Measurements from ENCODE around the gene CNOT4.
"Not testable (repeated sequence)": the region's sequence is repeated elsewhere in the genome, so short reads cannot be mapped to it uniquely, and the experiment has no call there.

The CNOT4 gene

GRCh38 chr7:135333946-135334345, 176.0 kb downstream of the CNOT4 start:
- Mint-ChIP-seq H3K36me3 (ENCODE audit: low read depth) (peaks cover 3% of the 10 kb centered on the region), H3K9me3 (peaks cover 5% of the 10 kb centered on the region), H3K27ac (no peak overlapping the region), H3K4me1 (ENCODE audit: low read depth) (peaks cover 8% of the 10 kb centered on the region), H3K4me3 (no peak overlapping the region), H3K27me3 (no peaks in the 10 kb centered on the region)

- H3K4me1 Mint-ChIP-seq (ENCODE audit: low read depth) = peaks cover 8% of the 10 kb centered on the region
- peaks cover 5% of the 10 kb centered on the region for H3K9me3 Mint-ChIP-seq
- H3K4me3 Mint-ChIP-seq = no peak overlapping the region
- no peak overlapping the region for H3K27ac Mint-ChIP-seq
- peaks cover 3% of the 10 kb centered on the region for H3K36me3 Mint-ChIP-seq (ENCODE audit: low read depth)
- peaks cover 5% of the 10 kb centered on the region for H3K27me3 Mint-ChIP-seq
These were observed 176.7 kb downstream of the CNOT4 start for GRCh38 chr7:135333200-135333599.

GRCh38 chr7:135330088-135330487, 179.8 kb downstream of the CNOT4 start:
- peaks cover 11% of the 10 kb centered on the region for H3K27me3 Mint-ChIP-seq
- peaks cover 8% of the 10 kb centered on the region for H3K4me1 Mint-ChIP-seq (ENCODE audit: low read depth)
- no peak overlapping the region for H3K4me3 Mint-ChIP-seq
- peaks cover 3% of the 10 kb centered on the region for H3K36me3 Mint-ChIP-seq (ENCODE audit: low read depth)
- peaks cover 5% of the 10 kb centered on the region for H3K9me3 Mint-ChIP-seq
- H3K27ac Mint-ChIP-seq = no peak overlapping the region

- Mint-ChIP-seq H3K4me1 (ENCODE audit: low read depth) (peaks cover 8% of the 10 kb centered on the region), H3K27me3 (peaks cover 11% of the 10 kb centered on the region), H3K36me3 (ENCODE audit: low read depth) (peaks cover 10% of the 10 kb centered on the region), H3K9me3 (peaks cover 15% of the 10 kb centered on the region), H3K27ac (no peak overlapping the region), H3K4me3 (no peak overlapping the region)
These were observed 181.4 kb downstream of the CNOT4 start for GRCh38 chr7:135328526-135328925.

GRCh38 chr7:135328053-135328452, 181.8 kb downstream of the CNOT4 start:
- H3K36me3 Mint-ChIP-seq (ENCODE audit: low read depth) = peaks cover 7% of the 10 kb centered on the region
- peaks cover 5% of the 10 kb centered on the region for H3K4me1 Mint-ChIP-seq (ENCODE audit: low read depth)
- H3K9me3 Mint-ChIP-seq = peaks cover 11% of the 10 kb centered on the region
- peaks cover 11% of the 10 kb centered on the region for H3K27me3 Mint-ChIP-seq
- H3K4me3 Mint-ChIP-seq = no peak overlapping the region
- no peak overlapping the region for H3K27ac Mint-ChIP-seq

GRCh38 chr7:135327458-135327857, 182.4 kb downstream of the CNOT4 start:
- peaks cover 9% of the 10 kb centered on the region for H3K9me3 Mint-ChIP-seq
- peaks cover 7% of the 10 kb centered on the region for H3K36me3 Mint-ChIP-seq (ENCODE audit: low read depth)
- H3K4me1 Mint-ChIP-seq (ENCODE audit: low read depth) = no peaks in the 10 kb centered on the region
- H3K27ac Mint-ChIP-seq = no peak overlapping the region
- H3K4me3 Mint-ChIP-seq = no peak overlapping the region
- peaks cover 11% of the 10 kb centered on the region for H3K27me3 Mint-ChIP-seq

- no peaks in the 10 kb centered on the region for H3K4me1 Mint-ChIP-seq (ENCODE audit: low read depth)
- no peak overlapping the region for H3K27ac Mint-ChIP-seq
- H3K4me3 Mint-ChIP-seq = no peak overlapping the region
- H3K36me3 Mint-ChIP-seq (ENCODE audit: low read depth) = peaks cover 7% of the 10 kb centered on the region
- H3K9me3 Mint-ChIP-seq = peaks cover 9% of the 10 kb centered on the region
- peaks cover 11% of the 10 kb centered on the region for H3K27me3 Mint-ChIP-seq
These were observed 183.1 kb downstream of the CNOT4 start for GRCh38 chr7:135326636-135327280.

GRCh38 chr7:135322571-135323340, 187.1 kb downstream of the CNOT4 start:
- Mint-ChIP-seq H3K4me3 (no peak overlapping the region), H3K9me3 (peaks cover 9% of the 10 kb centered on the region), H3K4me1 (ENCODE audit: low read depth) (no peaks in the 10 kb centered on the region), H3K36me3 (ENCODE audit: low read depth) (peaks cover 7% of the 10 kb centered on the region), H3K27me3 (peaks cover 5% of the 10 kb centered on the region), H3K27ac (no peak overlapping the region)

- Mint-ChIP-seq H3K9me3 (peaks cover 9% of the 10 kb centered on the region), H3K27ac (no peak overlapping the region), H3K36me3 (ENCODE audit: low read depth) (peaks cover 7% of the 10 kb centered on the region), H3K4me3 (no peak overlapping the region), H3K4me1 (ENCODE audit: low read depth) (no peaks in the 10 kb centered on the region), H3K27me3 (peaks cover 4% of the 10 kb centered on the region)
These were observed 188.3 kb downstream of the CNOT4 start for GRCh38 chr7:135321556-135321955.

- not testable (repeated sequence) for H3K36me3 Mint-ChIP-seq (ENCODE audit: low read depth); H3K27ac Mint-ChIP-seq; H3K27me3 Mint-ChIP-seq; H3K4me1 Mint-ChIP-seq (ENCODE audit: low read depth); H3K4me3 Mint-ChIP-seq; H3K9me3 Mint-ChIP-seq
These were observed 188.9 kb downstream of the CNOT4 start for GRCh38 chr7:135320953-135321352.

- peaks cover 9% of the 10 kb centered on the region for H3K9me3 Mint-ChIP-seq
- no peaks in the 10 kb centered on the region for H3K4me1 Mint-ChIP-seq (ENCODE audit: low read depth)
- H3K27ac Mint-ChIP-seq = no peak overlapping the region
- H3K36me3 Mint-ChIP-seq (ENCODE audit: low read depth) = peaks cover 7% of the 10 kb centered on the region
- peaks cover 4% of the 10 kb centered on the region for H3K27me3 Mint-ChIP-seq
- H3K4me3 Mint-ChIP-seq = no peak overlapping the region
These were observed 189.6 kb downstream of the CNOT4 start for GRCh38 chr7:135320268-135320667.

- Mint-ChIP-seq H3K36me3 (ENCODE audit: low read depth) (no peaks in the 10 kb centered on the region), H3K27me3 (peaks cover 4% of the 10 kb centered on the region), H3K4me1 (ENCODE audit: low read depth) (no peaks in the 10 kb centered on the region), H3K4me3 (no peak overlapping the region), H3K27ac (no peak overlapping the region), H3K9me3 (no peaks in the 10 kb centered on the region)
These were observed 192.1 kb downstream of the CNOT4 start for GRCh38 chr7:135317676-135318325.

GRCh38 chr7:135316648-135317313, 193.1 kb downstream of the CNOT4 start:
- H3K36me3 Mint-ChIP-seq (ENCODE audit: low read depth) = no peaks in the 10 kb centered on the region
- no peak overlapping the region for H3K27ac Mint-ChIP-seq
- H3K4me3 Mint-ChIP-seq = no peak overlapping the region
- H3K9me3 Mint-ChIP-seq = no peaks in the 10 kb centered on the region
- no peaks in the 10 kb centered on the region for H3K4me1 Mint-ChIP-seq (ENCODE audit: low read depth)
- peaks cover 4% of the 10 kb centered on the region for H3K27me3 Mint-ChIP-seq

- H3K9me3 Mint-ChIP-seq = no peaks in the 10 kb centered on the region
- H3K27me3 Mint-ChIP-seq = no peaks in the 10 kb centered on the region
- no peak overlapping the region for H3K4me3 Mint-ChIP-seq
- no peak overlapping the region for H3K27ac Mint-ChIP-seq
- H3K4me1 Mint-ChIP-seq (ENCODE audit: low read depth) = no peaks in the 10 kb centered on the region
- no peaks in the 10 kb centered on the region for H3K36me3 Mint-ChIP-seq (ENCODE audit: low read depth)
These were observed 195.9 kb downstream of the CNOT4 start for GRCh38 chr7:135313971-135314370.
